GDM1 (cell line): ENCODE results near the gene WLS.
"Not testable (repeated sequence)": the region's sequence is repeated elsewhere in the genome, so short reads cannot be mapped to it uniquely, and the experiment has no call there.

ENCODE experiments used
- DNase-seq: peaks from one replicate; lab custom pipeline; 2025; lab: John Stamatoyannopoulos, UW

WLS gene

GRCh38 chr1:68165665-68166064, 66.7 kb downstream of the WLS start:
- no peak for DNase-seq

- no peak for DNase-seq
Observed at GRCh38 chr1:68164918-68165317, 67.4 kb downstream of the WLS start.

- no peak for DNase-seq
Observed at GRCh38 chr1:68163220-68163619, 69.1 kb downstream of the WLS start.

- no peak for DNase-seq
Observed at GRCh38 chr1:68162761-68163160, 69.6 kb downstream of the WLS start.

GRCh38 chr1:68161672-68162071, 70.7 kb downstream of the WLS start:
- DNase-seq: not testable (repeated sequence)

GRCh38 chr1:68160935-68161334, 71.4 kb downstream of the WLS start:
- DNase-seq: not testable (repeated sequence)

- no peak for DNase-seq
Observed at GRCh38 chr1:68160021-68160420, 72.3 kb downstream of the WLS start.

GRCh38 chr1:68158837-68159236, 73.5 kb downstream of the WLS start:
- DNase-seq: no peak

GRCh38 chr1:68157416-68157815, 74.9 kb downstream of the WLS start:
- DNase-seq: no peak

- no peak for DNase-seq
Observed at GRCh38 chr1:68151690-68152089, 80.6 kb downstream of the WLS start.

- no peak for DNase-seq
Observed at GRCh38 chr1:68149907-68150306, 82.4 kb downstream of the WLS start.

GRCh38 chr1:68149110-68149798, 83.1 kb downstream of the WLS start:
- no peak for DNase-seq

GRCh38 chr1:68148631-68149030, 83.7 kb downstream of the WLS start:
- DNase-seq: no peak

GRCh38 chr1:68147534-68148171, 84.7 kb downstream of the WLS start:
- no peak for DNase-seq

- DNase-seq: no peak
Observed at GRCh38 chr1:68145418-68146126, 86.8 kb downstream of the WLS start.

- DNase-seq: no peak
Observed at GRCh38 chr1:68144856-68145255, 87.5 kb downstream of the WLS start.

GRCh38 chr1:68143633-68144032, 88.7 kb downstream of the WLS start:
- DNase-seq: no peak

- no peak for DNase-seq
Observed at GRCh38 chr1:68142461-68142860, 89.9 kb downstream of the WLS start.

GRCh38 chr1:68142036-68142435, 90.3 kb downstream of the WLS start:
- DNase-seq: no peak

- DNase-seq: no peak
Observed at GRCh38 chr1:68141071-68142021, 91.0 kb downstream of the WLS start.

- DNase-seq: no peak
Observed at GRCh38 chr1:68140536-68140935, 91.8 kb downstream of the WLS start.

- no peak for DNase-seq
Observed at GRCh38 chr1:68136187-68136586, 96.1 kb downstream of the WLS start.
